ENCODE results near the gene PSD4. TPM values are rescaled to one million over a fixed set of nuclear protein-coding genes. Genes with fewer than 3 reads are reported as not detected.

PSD4 gene
- total RNA-seq, 4 donors from 2014 or later, result 6.3 to 27.6 (median 13.1) TPM

DNA sequence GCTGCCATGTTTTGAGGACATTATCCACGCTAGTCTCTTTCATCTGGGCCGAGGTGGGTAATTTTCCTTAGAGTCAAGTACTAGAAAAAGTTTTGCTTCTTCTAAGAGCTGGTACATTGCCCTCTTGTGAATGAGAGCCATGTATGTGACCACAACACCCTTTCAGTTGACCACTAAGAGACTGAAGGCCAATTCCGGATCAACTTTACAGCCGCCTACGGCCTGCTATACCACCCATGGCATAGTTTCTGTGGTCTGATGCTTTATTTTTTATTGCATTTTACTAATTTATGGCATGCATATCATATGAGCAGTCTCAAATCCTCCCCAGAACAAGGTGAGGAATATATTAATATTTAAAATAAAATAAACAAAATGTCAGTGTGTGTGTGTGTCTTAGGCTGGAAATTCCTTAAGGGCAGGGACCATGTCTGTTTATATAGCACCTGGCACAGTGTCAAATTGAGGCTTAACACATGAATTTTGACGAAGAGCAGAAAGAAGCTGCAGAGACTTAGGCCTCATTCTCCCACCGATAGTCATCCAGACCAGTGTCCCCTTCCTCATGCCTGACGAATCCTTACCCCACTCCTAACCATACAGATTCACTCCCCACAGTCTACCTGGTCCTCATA lies 35.4 kb downstream of the PSD4 start:
- TF ChIP-seq, protein P1, sequence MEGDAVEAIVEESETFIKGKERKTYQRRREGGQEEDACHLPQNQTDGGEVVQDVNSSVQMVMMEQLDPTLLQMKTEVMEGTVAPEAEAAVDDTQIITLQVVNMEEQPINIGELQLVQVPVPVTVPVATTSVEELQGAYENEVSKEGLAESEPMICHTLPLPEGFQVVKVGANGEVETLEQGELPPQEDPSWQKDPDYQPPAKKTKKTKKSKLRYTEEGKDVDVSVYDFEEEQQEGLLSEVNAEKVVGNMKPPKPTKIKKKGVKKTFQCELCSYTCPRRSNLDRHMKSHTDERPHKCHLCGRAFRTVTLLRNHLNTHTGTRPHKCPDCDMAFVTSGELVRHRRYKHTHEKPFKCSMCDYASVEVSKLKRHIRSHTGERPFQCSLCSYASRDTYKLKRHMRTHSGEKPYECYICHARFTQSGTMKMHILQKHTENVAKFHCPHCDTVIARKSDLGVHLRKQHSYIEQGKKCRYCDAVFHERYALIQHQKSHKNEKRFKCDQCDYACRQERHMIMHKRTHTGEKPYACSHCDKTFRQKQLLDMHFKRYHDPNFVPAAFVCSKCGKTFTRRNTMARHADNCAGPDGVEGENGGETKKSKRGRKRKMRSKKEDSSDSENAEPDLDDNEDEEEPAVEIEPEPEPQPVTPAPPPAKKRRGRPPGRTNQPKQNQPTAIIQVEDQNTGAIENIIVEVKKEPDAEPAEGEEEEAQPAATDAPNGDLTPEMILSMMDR (IDR thresholded peaks at IDR 0.05), result no peak
- ATAC-seq (ENCODE audit: low FRiP score) (no peak), DNase-seq (ENCODE audit: low spot score) (no peak)

- TF ChIP-seq, protein P1 (IDR thresholded peaks at IDR 0.05), result no peak
- DNase-seq (ENCODE audit: low spot score), result no peak
These were observed 35.9 kb downstream of the PSD4 start for GRCh38 chr2:113209646-113210171.

DNA sequence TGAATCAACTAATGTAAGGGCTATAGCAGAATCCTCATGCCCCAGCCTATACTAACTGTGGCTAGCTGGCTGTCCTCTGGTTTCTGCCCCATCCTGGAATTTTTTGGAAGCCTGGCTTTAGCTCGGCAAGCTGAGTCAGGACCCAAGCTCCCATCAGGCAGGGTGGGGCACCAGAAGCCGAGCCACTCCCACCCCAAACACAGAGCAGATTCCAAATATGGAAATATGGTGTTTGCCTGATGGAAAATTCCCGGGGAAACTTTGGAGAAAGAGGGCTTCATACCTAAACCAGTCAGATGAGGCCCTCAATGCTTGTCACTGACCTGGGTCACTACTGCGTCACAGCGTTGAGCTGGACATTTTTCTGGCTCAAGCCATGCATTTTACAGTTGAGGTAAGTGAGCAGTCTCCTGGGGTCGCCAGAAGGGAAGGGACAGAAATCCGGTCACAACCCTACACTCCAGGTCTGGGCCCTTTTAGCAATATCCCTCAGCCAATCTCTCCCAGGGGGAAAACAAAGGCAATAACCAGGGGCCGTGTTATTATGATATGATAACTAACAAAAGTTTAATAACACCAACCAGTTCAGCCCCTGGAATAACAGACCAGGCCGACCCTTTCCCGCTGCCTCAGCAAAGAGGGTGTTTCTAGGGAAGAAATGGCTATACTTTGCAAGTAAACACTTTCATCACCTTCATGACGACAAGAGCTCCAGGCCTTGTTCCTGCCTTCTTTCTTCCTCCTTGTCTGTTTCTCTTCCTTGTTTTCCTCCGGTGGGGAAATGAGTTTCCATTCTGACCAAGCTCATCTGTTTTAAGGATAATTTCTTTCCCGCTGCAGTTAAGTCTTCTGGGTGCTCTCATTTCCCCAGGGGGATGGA lies 37.7 kb downstream of the PSD4 start:
- TF ChIP-seq, protein P1 (IDR thresholded peaks at IDR 0.05), result no peak
- DNase-seq (ENCODE audit: low spot score) (no peak), ATAC-seq (ENCODE audit: low FRiP score) (peak; percentile 69)

More at GRCh38 chr2:113209646-113210171, 35.9 kb downstream of the PSD4 start:
- ATAC-seq (ENCODE audit: low FRiP score), result no peak

- ATAC-seq (ENCODE audit: low FRiP score) (peak; percentile 72), DNase-seq (ENCODE audit: low spot score) (no peak)
- TF ChIP-seq, protein P1 (IDR thresholded peaks at IDR 0.05), result no peak
These were observed 38.7 kb downstream of the PSD4 start for GRCh38 chr2:113212245-113213060.

DNA sequence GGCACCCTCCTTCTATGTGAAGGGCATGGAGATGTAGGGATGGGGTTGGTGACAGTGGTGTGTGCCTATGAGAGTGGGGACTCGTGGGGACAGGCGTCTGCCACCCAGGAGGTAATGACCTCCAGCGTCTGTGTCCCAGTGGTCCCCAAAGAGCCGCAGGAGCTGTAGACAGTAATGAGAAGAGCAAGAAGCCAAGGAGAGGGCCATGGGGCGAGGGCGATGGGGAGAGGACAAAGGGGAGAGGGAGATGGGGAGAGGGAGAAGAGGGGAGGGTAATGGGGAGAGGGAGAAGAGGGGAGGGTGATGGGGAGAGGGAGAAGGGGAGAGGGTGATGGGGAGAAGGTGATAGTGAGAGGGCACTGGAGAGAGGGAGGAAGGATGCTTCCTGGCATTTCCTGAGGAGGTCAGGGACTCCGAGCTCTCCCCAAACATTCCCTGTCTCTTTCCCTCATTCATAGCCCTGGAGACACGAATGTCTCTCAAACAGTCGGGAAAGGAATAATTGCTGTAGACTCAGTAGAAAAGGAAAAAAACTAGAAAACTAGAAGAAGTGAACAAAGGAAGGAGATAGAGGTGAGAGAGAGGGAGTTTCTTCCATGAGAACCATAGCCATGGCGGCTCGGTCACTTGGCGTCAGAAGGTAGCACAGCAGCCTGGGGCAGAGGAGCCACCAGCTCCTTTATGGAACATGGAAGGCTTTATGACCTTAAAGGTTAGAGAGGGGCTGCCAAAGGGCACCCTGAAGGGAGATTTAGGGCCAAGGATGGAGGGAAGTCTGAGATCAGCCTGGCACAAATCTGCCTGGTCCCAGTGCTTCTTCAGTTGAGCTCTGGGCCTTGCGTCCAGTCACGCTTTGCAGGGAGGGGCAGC lies 39.5 kb downstream of the PSD4 start:
- TF ChIP-seq, protein P1 (IDR thresholded peaks at IDR 0.05), result no peak
- DNase-seq (ENCODE audit: low spot score) (no peak), ATAC-seq (ENCODE audit: low FRiP score) (peak; percentile 5)

DNA sequence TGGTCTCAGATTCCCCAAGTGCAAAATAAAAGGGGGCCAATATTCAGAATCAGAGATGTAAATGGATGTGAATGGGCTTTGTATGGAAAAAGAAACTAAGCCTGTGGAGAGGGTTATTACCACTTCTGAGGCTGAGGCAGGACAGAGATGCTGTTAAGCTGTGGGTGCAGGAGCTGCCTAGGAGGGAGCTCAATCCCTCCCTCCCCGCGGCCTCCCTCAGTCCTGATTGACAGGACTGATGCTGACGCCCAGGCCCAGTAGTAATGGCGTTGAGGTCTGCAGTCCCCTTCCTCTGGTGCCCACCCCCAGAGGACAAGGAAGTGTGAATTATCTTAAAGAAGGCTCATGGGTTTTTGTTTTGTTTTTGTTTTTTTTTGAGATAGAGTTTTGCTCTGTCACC lies 40.4 kb downstream of the PSD4 start:
- ATAC-seq (ENCODE audit: low FRiP score) (no peak), DNase-seq (ENCODE audit: low spot score) (no peak)
- TF ChIP-seq, protein P1 (IDR thresholded peaks at IDR 0.05), result no peak
